Measurements from ENCODE around the gene ELOVL6. TPM values are rescaled to one million over a fixed set of nuclear protein-coding genes. Genes with fewer than 3 reads are reported as not detected.

ELOVL6 gene
- total and polyA plus RNA-seq, 2 of the 4 experiments (the other 2 are of a cell fraction), result 17.9 to 19.0 TPM

DNA sequence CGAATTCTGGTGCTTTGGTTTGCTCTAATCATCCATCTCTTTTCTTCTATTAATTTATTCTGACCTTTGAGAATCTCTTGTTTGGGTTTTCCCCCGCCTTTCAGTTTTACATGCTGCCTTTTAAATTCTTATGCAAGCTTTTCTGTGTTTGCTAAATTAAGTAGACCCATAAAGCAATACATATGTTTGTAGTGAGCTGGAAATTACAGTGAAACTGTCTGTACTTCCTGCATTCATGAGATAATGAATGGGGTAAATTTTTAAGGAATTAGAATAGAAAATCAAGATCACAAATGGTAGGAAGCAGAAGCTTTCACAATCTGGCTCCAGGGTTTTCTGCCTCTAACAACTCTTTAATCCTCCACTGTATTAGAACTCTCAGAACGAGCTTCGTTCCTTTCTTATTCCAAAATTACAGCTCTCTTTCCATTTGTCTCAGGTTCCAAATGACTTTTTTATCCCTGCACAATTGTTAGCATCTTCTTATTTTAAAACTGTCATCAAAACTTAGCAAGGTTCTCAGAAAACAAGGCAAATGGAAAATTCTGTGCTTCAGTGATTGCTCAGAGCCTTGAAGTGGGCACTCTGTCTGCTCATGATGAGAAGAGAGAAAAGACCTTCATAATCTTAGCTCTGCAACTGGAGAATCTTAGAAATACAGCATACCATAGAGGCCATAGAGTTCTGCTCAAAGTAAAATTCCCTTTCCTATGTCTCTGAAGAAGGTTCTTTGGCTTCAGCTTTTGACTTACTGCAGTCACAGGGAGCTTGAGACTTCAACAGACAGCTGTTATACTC lies 177.6 kb downstream of the ELOVL6 start:
- BruUV-seq (replicated peaks), result no TSS peak

More for the DNA sequence above, 177.6 kb downstream of the ELOVL6 start:
- no peak overlapping the region for H3K27ac ChIP-seq (ENCODE audit: insufficient read depth, low read length)
- no peak overlapping the region for H3K14ac ChIP-seq (replicated peaks; ENCODE audit: low read depth, low read length)
- no peak overlapping the region for H3K4me2 ChIP-seq (ENCODE audit: low read depth, low read length)
- no peak overlapping the region for H3K4me3 ChIP-seq (ENCODE audit: insufficient read depth, low read depth, low read length)
- H3K23ac ChIP-seq (ENCODE audit: low read depth, low read length), result no peak overlapping the region
- 73% methylated on average over 2 of the region's 4 CpGs; no CpG with 5 or more reads in 1 of the 2 experiments for WGBS, 2 experiments (ENCODE audit: extremely low coverage in 2 of 2, insufficient read length in 1 of 2)
- H3K9me1 ChIP-seq (ENCODE audit: insufficient read depth, low read length), result no peaks in the 10 kb centered on the region
- in situ Hi-C loops (cut with MboI; ENCODE audit: low sequenced_read_pairs) (loop anchor here (25.0 kb wide), 1 partner anchor 291 kb away; no protein-coding TSS in a partner anchor), intact Hi-C loops (cut with micrococcal nuclease) (no loop called here), dilution Hi-C loops (cut with HindIII; ENCODE audit: low sequenced_read_pairs, unreplicated experiment) (no loop called here)
- no peak overlapping the region for H4K8ac ChIP-seq (ENCODE audit: low read depth in 2 of 2, low read length in 2 of 2)
- no peak overlapping the region for H2AK9ac ChIP-seq (replicated peaks; ENCODE audit: low read depth, low read length, poor library complexity)
- H4K5ac ChIP-seq (ENCODE audit: low read depth, low read length), result no peak overlapping the region
- TF ChIP-seq RFX5 (IDR thresholded peaks at IDR 0.05; ENCODE audit: low read depth, low read length) (no peak), CHD1 (IDR thresholded peaks at IDR 0.05; ENCODE audit: low read depth, low read length) (no peak), NFE2L2 (IDR thresholded peaks at IDR 0.05; ENCODE audit: low read depth, low read length) (no peak)
- ATAC-seq (ENCODE audit: low read depth), result no peak
- no peaks in the 10 kb centered on the region for H3K9me3 ChIP-seq (ENCODE audit: control insufficient read depth, insufficient read depth, low read length)
- H3K56ac ChIP-seq (ENCODE audit: extremely low read depth, insufficient read depth, low read length), result no peak overlapping the region
- no peak overlapping the region for H2BK5ac ChIP-seq (ENCODE audit: low read depth, low read length, poor library complexity, severe bottlenecking)
- H3K4me1 ChIP-seq (ENCODE audit: control insufficient read depth, insufficient read depth, low read length), result no peaks in the 10 kb centered on the region
- H2BK20ac ChIP-seq (ENCODE audit: low read depth, low read length), result no peak overlapping the region
- ChIA-PET CTCF (interaction anchor here (0.7 to 1.1 kb wide), 2 partner anchors 7 to 190 kb away, joined by 3 read pairs; no protein-coding TSS in a partner anchor), POLR2A (ENCODE audit: unreplicated experiment) (no interaction called here)
- H3K79me1 ChIP-seq (ENCODE audit: low read depth in 1 of 2, low read length in 2 of 2), result no peaks in the 10 kb centered on the region
- no peak overlapping the region for H3K18ac ChIP-seq (ENCODE audit: low read depth, low read length)
- H2BK15ac ChIP-seq (ENCODE audit: low read depth, low read length), result no peak overlapping the region
- H3K27me3 ChIP-seq (ENCODE audit: control insufficient read depth, insufficient read depth, low read length), result no peaks in the 10 kb centered on the region; the same call in 1 of the 2 replicates
- no peaks in the 10 kb centered on the region for H4K20me1 ChIP-seq (ENCODE audit: insufficient read depth, low read length)
- no peak for DNase-seq
- no peak overlapping the region for H2AK5ac ChIP-seq (ENCODE audit: low read depth, low read length)
- H3K36me3 ChIP-seq (ENCODE audit: control insufficient read depth, insufficient read depth, low read length), result no peaks in the 10 kb centered on the region
- H3K9ac ChIP-seq (ENCODE audit: low read depth, low read length), result no peak overlapping the region
- no peak overlapping the region for H3K4ac ChIP-seq (ENCODE audit: low read depth, low read length)
- no peak overlapping the region for H4K91ac ChIP-seq (ENCODE audit: insufficient read depth, low read depth, low read length)
- no peak overlapping the region for H2AFZ ChIP-seq (replicated peaks; ENCODE audit: low read length, poor library complexity)
- no peak overlapping the region for H2BK120ac ChIP-seq (ENCODE audit: low read depth, low read length)
